ENCODE measurements around the gene YJU2.
"Not testable (repeated sequence)": the region's sequence is repeated elsewhere in the genome, so short reads cannot be mapped to it uniquely, and the experiment has no call there.

YJU2 gene

DNA sequence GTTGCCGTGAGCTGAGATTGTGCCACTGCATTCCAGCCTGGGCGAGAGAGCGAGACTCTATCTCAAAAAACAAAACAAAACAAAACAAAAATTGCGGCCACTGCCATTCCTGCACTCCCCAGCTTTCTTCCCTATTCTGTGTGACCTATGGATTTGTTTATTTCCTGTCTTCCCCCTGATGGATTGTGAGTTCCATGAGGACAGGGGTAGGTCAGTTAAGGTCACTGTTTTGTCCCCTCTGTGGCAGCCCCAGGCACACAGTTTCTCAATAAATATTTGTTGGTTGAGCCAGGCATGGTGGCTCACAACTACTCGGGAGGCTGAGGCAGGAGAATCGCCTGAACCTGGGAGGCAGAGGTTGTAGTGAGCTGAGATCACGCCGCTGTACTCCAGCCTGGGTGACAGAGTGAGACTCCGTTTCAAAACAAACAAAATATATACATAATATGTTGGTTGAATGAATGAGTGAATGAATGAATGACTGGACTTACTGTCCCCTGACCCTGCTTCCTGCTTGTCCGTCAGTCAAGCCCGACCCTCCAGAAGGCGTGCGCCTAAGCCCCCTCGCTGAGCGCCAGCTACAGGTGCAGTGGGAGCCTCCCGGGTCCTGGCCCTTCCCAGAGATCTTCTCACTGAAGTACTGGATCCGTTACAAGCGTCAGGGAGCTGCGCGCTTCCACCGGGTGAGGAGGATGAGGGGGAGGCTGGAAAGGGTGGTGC, 12.6 kb upstream of the YJU2 start:
- Mint-ChIP-seq H3K4me3 (no peak overlapping the region), H3K36me3 (ENCODE audit: low read depth) (no peaks in the 10 kb centered on the region), H3K9me3 (no peaks in the 10 kb centered on the region), H3K27ac (no peak overlapping the region), H3K27me3 (peaks cover 20% of the 10 kb centered on the region), H3K4me1 (ENCODE audit: low read depth) (peaks cover 13% of the 10 kb centered on the region)
- intact Hi-C loops (cut with micrococcal nuclease): no loop called here

DNA sequence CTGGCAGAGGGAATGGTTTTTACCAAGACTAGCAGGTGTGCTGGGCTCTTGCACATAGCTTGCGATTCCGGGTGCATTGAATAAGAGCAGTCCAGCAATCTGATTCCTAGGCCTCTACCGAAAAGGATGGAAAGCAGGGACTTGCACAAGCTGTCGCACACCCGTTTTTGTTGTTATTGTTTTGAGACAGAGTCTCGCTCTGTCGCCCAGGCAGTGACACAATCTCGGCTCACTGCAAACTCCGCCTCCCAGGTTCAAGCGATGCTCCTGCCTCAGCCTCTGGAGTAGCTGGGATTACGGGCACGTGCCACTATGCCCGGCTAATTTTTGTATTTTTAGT, 12.0 kb upstream of the YJU2 start:
- Mint-ChIP-seq H3K36me3 (ENCODE audit: low read depth) (no peaks in the 10 kb centered on the region), H3K27ac (no peak overlapping the region), H3K4me3 (no peak overlapping the region), H3K4me1 (ENCODE audit: low read depth) (peaks cover 13% of the 10 kb centered on the region), H3K9me3 (no peaks in the 10 kb centered on the region), H3K27me3 (peaks cover 18% of the 10 kb centered on the region)
- intact Hi-C loops (cut with micrococcal nuclease): no loop called here

GRCh38 chr19:4237510-4237909, 9.4 kb upstream of the YJU2 start:
- intact Hi-C loops (cut with micrococcal nuclease); H3K27ac Mint-ChIP-seq; H3K4me3 Mint-ChIP-seq; H3K9me3 Mint-ChIP-seq; H3K36me3 Mint-ChIP-seq (ENCODE audit: low read depth): not testable (repeated sequence)
- H3K4me1 Mint-ChIP-seq (ENCODE audit: low read depth): peaks cover 26% of the 10 kb centered on the region
- peaks cover 18% of the 10 kb centered on the region for H3K27me3 Mint-ChIP-seq

GRCh38 chr19:4238831-4239230, 8.0 kb upstream of the YJU2 start:
- Mint-ChIP-seq H3K27me3 (peaks cover 12% of the 10 kb centered on the region), H3K27ac (no peak overlapping the region), H3K36me3 (ENCODE audit: low read depth) (no peaks in the 10 kb centered on the region), H3K4me1 (ENCODE audit: low read depth) (peaks cover 28% of the 10 kb centered on the region), H3K9me3 (no peaks in the 10 kb centered on the region), H3K4me3 (no peak overlapping the region)
- intact Hi-C loops (cut with micrococcal nuclease): no loop called here

GRCh38 chr19:4241824-4242430, 5.0 kb upstream of the YJU2 start:
- Mint-ChIP-seq H3K36me3 (ENCODE audit: low read depth) (peaks cover 7% of the 10 kb centered on the region), H3K27me3 (peaks cover 3% of the 10 kb centered on the region), H3K27ac (peak overlapping the region; percentile 80), H3K4me3 (no peak overlapping the region), H3K4me1 (ENCODE audit: low read depth) (peaks cover 36% of the 10 kb centered on the region), H3K9me3 (no peaks in the 10 kb centered on the region)
- intact Hi-C loops (cut with micrococcal nuclease): no loop called here

DNA sequence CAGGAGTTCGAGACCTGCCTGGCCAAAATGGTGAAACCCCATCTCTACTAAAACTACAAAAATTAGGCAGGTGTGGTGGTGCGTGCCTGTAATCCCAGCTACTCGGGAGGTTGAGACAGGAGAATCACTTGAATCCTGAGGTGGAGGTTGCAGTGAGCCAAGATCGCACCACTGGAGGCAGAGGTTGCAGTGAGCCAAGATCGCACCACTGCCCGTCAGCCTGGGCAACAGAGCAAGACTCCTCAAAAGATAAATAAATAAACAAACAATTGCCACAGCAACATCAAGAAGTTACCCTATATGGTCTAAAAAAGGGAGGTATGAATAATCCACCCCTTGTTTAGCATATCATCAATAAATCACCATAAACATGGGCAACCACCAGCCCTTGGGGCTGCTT, 942 bp upstream of the YJU2 start:
- peaks cover 39% of the 10 kb centered on the region for H3K36me3 Mint-ChIP-seq (ENCODE audit: low read depth)
- H3K9me3 Mint-ChIP-seq, H3K4me3 Mint-ChIP-seq, H3K27me3 Mint-ChIP-seq: not testable (repeated sequence)
- H3K27ac Mint-ChIP-seq: peak overlapping the region; percentile 99
- peaks cover 30% of the 10 kb centered on the region for H3K4me1 Mint-ChIP-seq (ENCODE audit: low read depth)
- intact Hi-C loops (cut with micrococcal nuclease): loop anchor here (5.0 kb wide), 2 partner anchors 96 to 226 kb away; partner anchors contain the start of genes HDGFL2 and MPND

DNA sequence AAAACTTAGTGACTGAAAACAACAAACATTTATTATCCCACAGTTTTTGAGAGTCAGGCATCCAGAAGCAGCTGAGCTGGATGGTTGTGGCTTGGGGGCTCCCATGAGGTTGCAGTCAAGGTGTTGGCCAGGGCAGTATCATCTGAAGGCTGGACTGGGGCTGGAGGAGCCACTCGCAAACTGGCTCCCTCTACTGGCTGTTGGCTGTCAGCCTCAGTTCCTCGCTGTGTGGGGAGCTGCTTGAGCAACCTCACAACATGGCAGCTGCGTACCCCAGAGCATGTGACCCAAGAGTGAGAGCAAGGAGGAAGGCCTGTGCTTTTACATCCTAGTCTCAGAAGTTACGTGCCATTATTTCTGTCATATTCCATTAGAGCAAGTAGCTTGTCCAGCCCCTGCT, 9.7 kb downstream of the YJU2 start:
- intact Hi-C loops (cut with micrococcal nuclease): no loop called here
- Mint-ChIP-seq H3K27ac (no peak overlapping the region), H3K27me3 (no peaks in the 10 kb centered on the region), H3K36me3 (ENCODE audit: low read depth) (peaks cover 97% of the 10 kb centered on the region), H3K9me3 (no peaks in the 10 kb centered on the region), H3K4me3 (no peak overlapping the region), H3K4me1 (ENCODE audit: low read depth) (peaks cover 16% of the 10 kb centered on the region)

DNA sequence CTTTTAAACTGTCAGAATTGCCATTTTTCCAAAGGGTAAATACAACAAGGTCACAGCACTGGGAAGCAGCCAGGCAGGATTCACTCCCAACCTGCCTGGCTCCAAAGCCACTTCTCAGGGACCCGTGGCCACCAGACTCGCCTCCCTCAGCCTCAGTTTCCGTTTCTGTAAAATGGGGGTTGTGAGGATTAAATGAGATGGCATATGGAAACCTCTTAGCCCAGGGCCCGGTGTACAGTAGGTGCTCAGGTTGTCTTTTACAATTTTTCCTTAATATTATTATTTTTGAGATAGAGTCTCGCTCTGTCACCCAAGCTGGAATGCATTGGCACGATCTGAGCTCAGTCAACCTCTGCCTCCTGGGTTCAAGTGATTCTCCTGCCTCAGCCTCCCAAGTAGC, 10.1 kb downstream of the YJU2 start:
- Mint-ChIP-seq H3K4me1 (ENCODE audit: low read depth) (peaks cover 16% of the 10 kb centered on the region), H3K9me3 (no peaks in the 10 kb centered on the region), H3K27me3 (no peaks in the 10 kb centered on the region), H3K4me3 (no peak overlapping the region), H3K36me3 (ENCODE audit: low read depth) (peaks cover 97% of the 10 kb centered on the region), H3K27ac (no peak overlapping the region)
- intact Hi-C loops (cut with micrococcal nuclease): no loop called here

DNA sequence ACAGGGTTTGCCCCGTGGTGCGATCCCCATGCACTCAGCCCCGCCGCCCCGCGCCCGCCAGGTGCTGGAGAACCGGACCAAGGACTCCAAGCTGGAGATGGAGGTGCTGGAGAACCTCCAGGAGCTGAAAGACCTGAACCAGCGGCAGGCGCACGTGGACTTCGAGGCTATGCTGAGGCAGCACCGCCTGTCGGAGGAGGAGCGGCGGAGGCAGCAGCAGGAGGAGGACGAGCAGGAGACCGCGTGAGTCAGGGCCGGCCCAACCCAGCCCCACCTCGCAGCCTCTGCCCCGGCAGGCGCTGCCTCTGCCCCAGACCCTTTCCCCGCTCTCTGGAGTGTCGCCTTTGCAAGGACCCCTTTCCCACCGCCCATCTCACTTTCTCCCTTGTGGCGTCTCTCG, 11.3 kb downstream of the YJU2 start:
- Mint-ChIP-seq H3K4me1 (ENCODE audit: low read depth) (peaks cover 16% of the 10 kb centered on the region), H3K27ac (no peak overlapping the region), H3K4me3 (no peak overlapping the region), H3K9me3 (no peaks in the 10 kb centered on the region), H3K36me3 (ENCODE audit: low read depth) (peaks cover 97% of the 10 kb centered on the region), H3K27me3 (no peaks in the 10 kb centered on the region)
- intact Hi-C loops (cut with micrococcal nuclease): no loop called here

- H3K27me3 Mint-ChIP-seq: no peaks in the 10 kb centered on the region
- no peaks in the 10 kb centered on the region for H3K9me3 Mint-ChIP-seq
- intact Hi-C loops (cut with micrococcal nuclease): no loop called here
- H3K4me1 Mint-ChIP-seq (ENCODE audit: low read depth): peaks cover 30% of the 10 kb centered on the region
- H3K4me3 Mint-ChIP-seq: no peak overlapping the region
- H3K36me3 Mint-ChIP-seq (ENCODE audit: low read depth): peaks cover 97% of the 10 kb centered on the region
- peak overlapping the region; percentile 51 for H3K27ac Mint-ChIP-seq
These were observed 13.8 kb downstream of the YJU2 start for GRCh38 chr19:4260613-4261191.

DNA sequence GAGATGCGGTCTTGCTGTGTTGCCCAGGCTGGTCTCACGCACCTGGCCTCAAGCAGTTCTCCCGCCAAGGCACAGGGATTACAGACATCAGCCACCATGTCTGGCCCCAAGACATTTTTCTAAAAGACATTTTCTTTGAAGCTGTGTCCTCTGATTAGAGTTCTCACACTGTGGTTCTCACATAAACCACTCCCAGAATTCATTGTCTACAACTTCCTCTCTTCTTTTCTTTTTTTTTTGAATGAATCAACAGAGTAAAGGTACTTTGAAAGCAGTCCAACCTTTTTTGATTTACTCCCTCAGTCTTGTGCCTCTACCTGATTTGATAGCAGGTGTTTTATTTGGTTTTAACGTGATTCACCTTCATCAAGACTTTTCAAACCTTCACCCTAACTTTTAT, 17.9 kb downstream of the YJU2 start:
- no peaks in the 10 kb centered on the region for H3K9me3 Mint-ChIP-seq
- peaks cover 98% of the 10 kb centered on the region for H3K36me3 Mint-ChIP-seq (ENCODE audit: low read depth)
- intact Hi-C loops (cut with micrococcal nuclease): no loop called here
- H3K4me3 Mint-ChIP-seq: no peak overlapping the region
- no peaks in the 10 kb centered on the region for H3K27me3 Mint-ChIP-seq
- H3K4me1 Mint-ChIP-seq (ENCODE audit: low read depth): peaks cover 44% of the 10 kb centered on the region
- H3K27ac Mint-ChIP-seq: no peak overlapping the region

DNA sequence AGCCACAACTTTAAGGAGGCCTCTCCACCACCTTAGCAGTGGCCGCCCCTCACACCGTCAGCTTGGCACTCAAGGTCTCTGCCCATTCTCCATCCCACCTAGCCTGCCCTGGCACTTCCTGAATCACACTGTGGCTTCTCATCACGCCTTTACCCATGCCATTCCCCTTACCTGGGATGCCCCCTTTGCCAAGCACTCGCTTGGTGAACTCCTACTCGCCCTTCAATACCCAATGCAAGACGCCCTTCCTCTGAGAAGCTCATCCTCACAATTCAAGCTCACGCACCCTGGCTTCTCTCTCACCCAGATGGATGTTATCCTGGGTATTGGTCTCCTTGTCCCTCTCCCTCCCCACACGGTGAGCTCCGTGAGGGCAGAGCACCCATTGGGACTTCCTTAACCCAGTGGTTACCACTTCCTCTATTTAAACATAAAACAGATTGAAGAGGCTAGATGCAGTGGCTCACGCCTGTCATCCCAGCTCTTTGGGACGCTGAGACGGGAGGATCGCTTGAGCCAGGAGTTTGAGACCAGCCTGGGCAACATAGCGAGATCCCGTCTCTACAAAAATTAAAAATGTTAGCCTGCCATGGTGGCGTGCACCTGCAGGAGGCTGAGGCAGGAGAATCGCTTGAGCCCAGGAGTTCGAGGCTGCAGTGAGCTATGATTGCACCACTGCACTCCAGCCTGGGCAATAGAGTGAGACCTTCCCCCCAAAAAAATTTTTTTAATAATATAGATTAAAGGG, 19.5 kb downstream of the YJU2 start:
- H3K4me1 Mint-ChIP-seq (ENCODE audit: low read depth): peaks cover 32% of the 10 kb centered on the region
- H3K27me3 Mint-ChIP-seq: no peaks in the 10 kb centered on the region
- H3K36me3 Mint-ChIP-seq (ENCODE audit: low read depth): peaks cover 98% of the 10 kb centered on the region
- peak overlapping the region; percentile 47 for H3K27ac Mint-ChIP-seq
- H3K4me3 Mint-ChIP-seq: no peak overlapping the region
- intact Hi-C loops (cut with micrococcal nuclease): no loop called here
- no peaks in the 10 kb centered on the region for H3K9me3 Mint-ChIP-seq

- H3K9me3 Mint-ChIP-seq: no peaks in the 10 kb centered on the region
- peak overlapping the region; percentile 7 for H3K27ac Mint-ChIP-seq
- H3K27me3 Mint-ChIP-seq: no peaks in the 10 kb centered on the region
- no peak overlapping the region for H3K4me3 Mint-ChIP-seq
- H3K36me3 Mint-ChIP-seq (ENCODE audit: low read depth): peaks cover 95% of the 10 kb centered on the region
- intact Hi-C loops (cut with micrococcal nuclease): loop anchor here (1.0 kb wide), 1 partner anchor 85 kb away; no protein-coding TSS in a partner anchor
- H3K4me1 Mint-ChIP-seq (ENCODE audit: low read depth): peaks cover 32% of the 10 kb centered on the region
These were observed 20.4 kb downstream of the YJU2 start for GRCh38 chr19:4267101-4267900.

Measured in dendritic cell treated with granulocyte-macrophage colony-stimulating factor and Interleukin-4, amounts not matched to agents 40 ng/mL and 50 ng/mL, for 4 days (primary cell).